Measurements from ENCODE around the gene SYNDIG1.
"Not testable (repeated sequence)": the region's sequence is repeated elsewhere in the genome, so short reads cannot be mapped to it uniquely, and the experiment has no call there.

The SYNDIG1 gene

DNA sequence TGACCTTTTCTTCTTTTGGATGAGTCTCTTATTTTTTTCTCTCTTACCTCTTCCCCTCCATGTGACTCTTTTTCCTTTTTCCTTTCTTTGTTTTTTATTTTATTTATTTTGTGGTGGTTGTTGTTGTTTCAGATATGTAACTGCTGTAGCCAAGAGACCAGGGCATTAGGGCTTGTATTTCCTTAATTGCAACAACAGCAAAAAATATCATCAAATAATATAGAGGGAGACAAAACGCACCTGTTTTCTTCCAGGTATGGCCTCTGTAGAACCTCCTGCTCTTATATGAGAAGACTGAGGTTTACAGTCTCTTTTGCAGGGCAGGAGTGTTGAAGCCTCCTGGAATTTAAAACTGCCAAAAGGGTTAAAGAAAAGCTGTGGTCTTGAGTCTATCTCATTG lies 149.3 kb downstream of the SYNDIG1 start:
- H3K4me3 ChIP-seq (ENCODE audit: low read length), result no peak overlapping the region
- H3K9ac ChIP-seq (ENCODE audit: low read length), result no peak overlapping the region
- no peaks in the 10 kb centered on the region for H3K27me3 ChIP-seq (ENCODE audit: control insufficient read depth, insufficient read depth, low read length)
- H3K36me3 ChIP-seq (ENCODE audit: control insufficient read depth, insufficient read depth, low read length), result no peaks in the 10 kb centered on the region
- no peaks in the 10 kb centered on the region for H3K9me3 ChIP-seq (ENCODE audit: control insufficient read depth, low read length)
- no peaks in the 10 kb centered on the region for H3K4me1 ChIP-seq (ENCODE audit: control insufficient read depth, insufficient read depth, low read length)

GRCh38 chr20:24619212-24619611 lies 149.8 kb downstream of the SYNDIG1 start:
- H3K9ac ChIP-seq (ENCODE audit: low read length), result no peak overlapping the region
- no peaks in the 10 kb centered on the region for H3K4me1 ChIP-seq (ENCODE audit: control insufficient read depth, insufficient read depth, low read length)
- H3K36me3 ChIP-seq (ENCODE audit: control insufficient read depth, insufficient read depth, low read length), result no peaks in the 10 kb centered on the region
- H3K27me3 ChIP-seq (ENCODE audit: control insufficient read depth, insufficient read depth, low read length), result no peaks in the 10 kb centered on the region
- H3K4me3 ChIP-seq (ENCODE audit: low read length), result no peak overlapping the region
- no peaks in the 10 kb centered on the region for H3K9me3 ChIP-seq (ENCODE audit: control insufficient read depth, low read length)

DNA sequence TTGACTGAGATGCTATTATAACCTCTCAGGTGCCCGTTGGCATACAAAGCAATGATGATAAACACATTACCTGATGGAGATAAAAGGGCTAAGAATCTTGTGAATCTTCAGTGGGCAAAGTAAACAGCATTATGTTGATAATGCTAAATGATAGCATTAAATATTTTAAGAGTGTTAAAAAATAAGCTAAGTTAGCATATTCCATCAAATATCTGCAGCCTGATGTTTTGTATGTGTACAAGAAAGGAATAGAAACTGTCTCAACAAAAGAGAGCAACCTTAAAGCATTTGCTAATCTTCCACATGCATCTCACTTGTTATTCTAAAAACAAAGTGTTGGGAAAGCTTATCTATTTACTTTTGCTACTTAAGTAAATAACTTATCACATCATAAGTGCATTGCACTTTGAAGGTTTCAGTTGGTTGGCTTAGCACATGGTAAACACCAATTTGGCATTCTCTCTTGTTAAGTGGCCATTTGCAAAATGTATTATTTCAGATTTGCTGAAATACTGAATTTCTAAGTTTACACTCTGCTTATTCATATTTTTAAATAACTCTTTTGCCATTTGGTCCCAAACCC lies 151.6 kb downstream of the SYNDIG1 start:
- Histone ChIP-seq H3K4me3 (ENCODE audit: low read length) (no peak overlapping the region), H3K36me3 (ENCODE audit: control insufficient read depth, insufficient read depth, low read length) (no peaks in the 10 kb centered on the region), H3K27me3 (ENCODE audit: control insufficient read depth, insufficient read depth, low read length) (no peaks in the 10 kb centered on the region), H3K9me3 (ENCODE audit: control insufficient read depth, low read length) (no peaks in the 10 kb centered on the region), H3K4me1 (ENCODE audit: control insufficient read depth, insufficient read depth, low read length) (no peaks in the 10 kb centered on the region), H3K9ac (ENCODE audit: low read length) (no peak overlapping the region)

DNA sequence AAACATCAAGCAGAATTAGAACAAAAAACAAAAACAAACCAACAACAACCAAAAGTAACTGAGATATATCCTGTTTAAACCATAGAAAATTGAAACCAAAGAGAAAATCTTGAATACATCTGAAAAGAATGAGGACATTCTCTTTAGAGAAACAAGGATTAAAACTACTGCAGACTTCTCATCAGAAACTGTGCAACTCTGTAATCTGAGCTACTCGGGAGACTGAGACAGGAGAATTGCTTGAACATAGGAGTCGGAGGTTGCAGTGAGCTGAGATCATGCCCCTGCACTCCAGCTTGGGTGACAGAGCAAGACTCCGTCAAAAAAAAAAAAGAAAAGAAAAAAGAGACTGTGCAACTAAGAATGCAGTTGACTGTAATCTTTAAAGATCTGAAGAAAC lies 153.4 kb downstream of the SYNDIG1 start:
- Histone ChIP-seq H3K9me3 (ENCODE audit: control insufficient read depth, low read length) (no peaks in the 10 kb centered on the region), H3K4me1 (ENCODE audit: control insufficient read depth, insufficient read depth, low read length) (no peaks in the 10 kb centered on the region), H3K27me3 (ENCODE audit: control insufficient read depth, insufficient read depth, low read length) (no peaks in the 10 kb centered on the region)

DNA sequence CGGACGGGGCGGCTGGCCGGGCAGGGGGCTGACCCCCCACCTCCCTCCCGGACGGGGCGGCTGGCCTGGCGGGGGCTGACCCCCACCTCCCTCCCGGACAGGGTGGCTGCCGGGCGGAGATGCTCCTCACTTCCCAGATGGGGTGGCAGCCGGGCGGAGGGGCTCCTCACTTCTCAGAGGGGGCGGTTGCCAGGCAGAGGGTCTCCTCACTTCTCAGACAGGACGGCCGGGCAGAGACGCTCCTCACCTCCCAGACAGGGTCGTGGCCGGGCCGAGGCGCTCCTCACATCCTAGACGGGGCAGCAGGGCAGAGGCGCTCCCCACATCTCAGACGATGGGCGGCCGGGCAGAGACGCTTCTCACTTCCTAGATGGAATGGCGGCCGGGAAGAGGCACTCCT lies 156.7 kb downstream of the SYNDIG1 start:
- not testable (repeated sequence) for H3K9me3 ChIP-seq (ENCODE audit: control insufficient read depth, low read length); H3K36me3 ChIP-seq (ENCODE audit: control insufficient read depth, insufficient read depth, low read length); H3K4me3 ChIP-seq (ENCODE audit: low read length); H3K4me1 ChIP-seq (ENCODE audit: control insufficient read depth, insufficient read depth, low read length); H3K9ac ChIP-seq (ENCODE audit: low read length); H3K27me3 ChIP-seq (ENCODE audit: control insufficient read depth, insufficient read depth, low read length)

More for the DNA sequence above, 153.4 kb downstream of the SYNDIG1 start:
- Histone ChIP-seq H3K9ac (ENCODE audit: low read length) (no peak overlapping the region), H3K36me3 (ENCODE audit: control insufficient read depth, insufficient read depth, low read length) (no peaks in the 10 kb centered on the region), H3K4me3 (ENCODE audit: low read length) (no peak overlapping the region)

GRCh38 chr20:24627291-24627690 lies 157.9 kb downstream of the SYNDIG1 start:
- H3K4me1 ChIP-seq (ENCODE audit: control insufficient read depth, insufficient read depth, low read length), result no peaks in the 10 kb centered on the region
- H3K27me3 ChIP-seq (ENCODE audit: control insufficient read depth, insufficient read depth, low read length), result no peaks in the 10 kb centered on the region
- H3K36me3 ChIP-seq (ENCODE audit: control insufficient read depth, insufficient read depth, low read length), result no peaks in the 10 kb centered on the region
- no peaks in the 10 kb centered on the region for H3K9me3 ChIP-seq (ENCODE audit: control insufficient read depth, low read length)
- H3K9ac ChIP-seq (ENCODE audit: low read length), result no peak overlapping the region
- no peak overlapping the region for H3K4me3 ChIP-seq (ENCODE audit: low read length)

GRCh38 chr20:24627926-24628325 lies 158.5 kb downstream of the SYNDIG1 start:
- H3K9me3 ChIP-seq (ENCODE audit: control insufficient read depth, low read length), result no peaks in the 10 kb centered on the region
- no peaks in the 10 kb centered on the region for H3K36me3 ChIP-seq (ENCODE audit: control insufficient read depth, insufficient read depth, low read length)
- no peaks in the 10 kb centered on the region for H3K4me1 ChIP-seq (ENCODE audit: control insufficient read depth, insufficient read depth, low read length)
- H3K9ac ChIP-seq (ENCODE audit: low read length), result no peak overlapping the region
- H3K4me3 ChIP-seq (ENCODE audit: low read length), result no peak overlapping the region
- no peaks in the 10 kb centered on the region for H3K27me3 ChIP-seq (ENCODE audit: control insufficient read depth, insufficient read depth, low read length)

- no peak overlapping the region for H3K4me3 ChIP-seq (ENCODE audit: low read length)
- H3K27me3 ChIP-seq (ENCODE audit: control insufficient read depth, insufficient read depth, low read length), result no peaks in the 10 kb centered on the region
- H3K9ac ChIP-seq (ENCODE audit: low read length), result no peak overlapping the region
- no peaks in the 10 kb centered on the region for H3K4me1 ChIP-seq (ENCODE audit: control insufficient read depth, insufficient read depth, low read length)
- no peaks in the 10 kb centered on the region for H3K9me3 ChIP-seq (ENCODE audit: control insufficient read depth, low read length)
- H3K36me3 ChIP-seq (ENCODE audit: control insufficient read depth, insufficient read depth, low read length), result no peaks in the 10 kb centered on the region
These were observed 159.6 kb downstream of the SYNDIG1 start for GRCh38 chr20:24628985-24629384.

DNA sequence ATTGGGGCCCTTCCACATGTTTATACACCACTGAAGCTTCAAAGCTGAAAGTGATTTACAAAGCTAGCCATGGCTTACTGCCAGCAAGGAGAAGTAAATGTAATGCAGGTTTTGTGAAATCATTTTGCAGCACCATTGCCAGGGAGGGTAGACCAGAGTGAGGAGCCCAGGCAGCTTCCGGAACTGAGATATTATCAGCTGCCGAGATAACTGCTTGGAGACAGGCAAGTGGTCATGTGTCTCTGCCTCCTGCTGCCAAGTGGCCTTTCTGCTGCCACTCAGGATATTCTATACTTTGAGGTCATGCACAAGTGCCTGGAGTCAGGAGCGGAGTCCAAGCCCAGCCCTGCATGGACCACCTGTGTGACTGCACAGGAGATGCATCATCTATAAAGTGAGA lies 160.2 kb downstream of the SYNDIG1 start:
- no peaks in the 10 kb centered on the region for H3K27me3 ChIP-seq (ENCODE audit: control insufficient read depth, insufficient read depth, low read length)
- no peaks in the 10 kb centered on the region for H3K9me3 ChIP-seq (ENCODE audit: control insufficient read depth, low read length)
- no peaks in the 10 kb centered on the region for H3K36me3 ChIP-seq (ENCODE audit: control insufficient read depth, insufficient read depth, low read length)
- no peak overlapping the region for H3K4me3 ChIP-seq (ENCODE audit: low read length)
- no peaks in the 10 kb centered on the region for H3K4me1 ChIP-seq (ENCODE audit: control insufficient read depth, insufficient read depth, low read length)
- no peak overlapping the region for H3K9ac ChIP-seq (ENCODE audit: low read length)

DNA sequence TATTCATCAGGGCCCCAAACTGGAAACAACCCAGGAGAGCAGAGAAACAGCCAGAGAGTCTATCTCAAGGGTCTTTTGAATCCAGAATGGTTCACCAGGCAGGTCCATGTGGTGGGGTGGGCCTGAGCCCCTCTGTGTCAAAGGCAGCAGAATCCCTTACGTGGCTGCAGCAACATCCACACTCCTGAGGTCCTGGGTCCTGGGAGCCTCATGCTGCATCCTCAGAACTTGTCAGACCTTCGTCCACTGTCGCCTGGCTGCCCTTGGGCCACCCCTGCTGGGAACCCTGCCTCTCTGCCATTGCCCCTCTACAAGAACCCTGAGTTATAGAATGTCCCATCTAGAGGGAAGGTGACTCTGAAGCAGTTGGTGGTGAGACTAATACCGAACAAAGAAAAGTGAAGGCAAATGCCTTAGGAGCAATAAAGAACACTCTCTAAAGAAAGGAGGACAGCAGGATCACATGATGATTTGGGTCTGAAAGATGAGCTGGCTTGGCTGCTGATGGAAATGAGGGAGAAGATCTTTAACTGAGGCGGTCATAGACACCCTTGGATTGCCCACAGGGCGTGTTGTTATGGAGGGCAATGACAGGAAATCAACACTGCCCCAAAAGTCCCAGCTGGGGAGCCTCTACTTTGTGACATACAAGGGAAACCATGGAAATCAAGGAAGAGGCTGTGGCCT lies 161.2 kb downstream of the SYNDIG1 start:
- H3K27me3 ChIP-seq (ENCODE audit: control insufficient read depth, insufficient read depth, low read length), result no peaks in the 10 kb centered on the region
- no peaks in the 10 kb centered on the region for H3K9me3 ChIP-seq (ENCODE audit: control insufficient read depth, low read length)
- H3K4me1 ChIP-seq (ENCODE audit: control insufficient read depth, insufficient read depth, low read length), result no peaks in the 10 kb centered on the region
- no peaks in the 10 kb centered on the region for H3K36me3 ChIP-seq (ENCODE audit: control insufficient read depth, insufficient read depth, low read length)
- no peak overlapping the region for H3K4me3 ChIP-seq (ENCODE audit: low read length)
- no peak overlapping the region for H3K9ac ChIP-seq (ENCODE audit: low read length)

DNA sequence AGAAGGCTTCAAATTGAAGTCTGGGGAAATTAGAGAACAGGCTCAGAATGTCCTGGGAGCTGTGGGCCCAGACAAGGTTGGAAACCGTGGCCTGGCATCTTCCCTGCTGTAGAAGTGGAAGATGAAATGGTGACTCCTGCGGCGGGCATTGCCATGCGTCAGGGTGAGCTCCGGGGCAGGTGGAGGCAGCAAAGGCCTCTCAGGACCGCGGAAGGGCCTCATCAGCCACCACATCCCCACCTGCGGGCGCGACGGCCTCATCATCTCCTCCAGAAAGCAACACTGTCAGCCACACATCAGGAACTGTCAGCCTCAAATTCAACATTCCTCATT lies 161.7 kb downstream of the SYNDIG1 start:
- H3K4me1 ChIP-seq (ENCODE audit: control insufficient read depth, insufficient read depth, low read length), result no peaks in the 10 kb centered on the region
- H3K4me3 ChIP-seq (ENCODE audit: low read length), result no peak overlapping the region
- H3K9me3 ChIP-seq (ENCODE audit: control insufficient read depth, low read length), result no peaks in the 10 kb centered on the region
- no peaks in the 10 kb centered on the region for H3K36me3 ChIP-seq (ENCODE audit: control insufficient read depth, insufficient read depth, low read length)
- H3K27me3 ChIP-seq (ENCODE audit: control insufficient read depth, insufficient read depth, low read length), result no peaks in the 10 kb centered on the region
- H3K9ac ChIP-seq (ENCODE audit: low read length), result no peak overlapping the region

DNA sequence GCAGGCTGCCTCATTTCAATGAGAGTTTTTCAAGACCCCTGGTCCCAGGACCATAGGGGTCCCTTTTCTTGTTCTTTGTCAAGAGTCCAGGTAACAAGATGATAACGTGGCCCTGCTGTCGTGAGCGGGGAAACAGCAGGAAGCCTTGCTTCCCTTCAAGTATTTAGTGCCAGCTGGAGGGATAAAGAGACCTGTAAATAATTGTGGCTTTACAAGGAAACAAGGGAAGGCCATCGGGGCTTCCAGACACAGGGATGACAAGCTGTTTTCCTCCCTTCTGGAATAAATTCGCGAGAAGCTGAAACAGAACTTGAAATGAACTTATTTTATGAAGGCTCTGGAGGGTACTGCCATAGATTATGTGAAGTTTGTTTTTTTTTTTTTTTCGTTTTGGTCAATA lies 163.2 kb downstream of the SYNDIG1 start:
- Histone ChIP-seq H3K9me3 (ENCODE audit: control insufficient read depth, low read length) (no peaks in the 10 kb centered on the region), H3K27me3 (ENCODE audit: control insufficient read depth, insufficient read depth, low read length) (no peaks in the 10 kb centered on the region), H3K4me3 (ENCODE audit: low read length) (no peak overlapping the region), H3K36me3 (ENCODE audit: control insufficient read depth, insufficient read depth, low read length) (no peaks in the 10 kb centered on the region), H3K4me1 (ENCODE audit: control insufficient read depth, insufficient read depth, low read length) (no peaks in the 10 kb centered on the region), H3K9ac (ENCODE audit: low read length) (no peak overlapping the region)

- H3K4me1 ChIP-seq (ENCODE audit: control insufficient read depth, insufficient read depth, low read length), result no peaks in the 10 kb centered on the region
- H3K4me3 ChIP-seq (ENCODE audit: low read length), result no peak overlapping the region
- no peaks in the 10 kb centered on the region for H3K36me3 ChIP-seq (ENCODE audit: control insufficient read depth, insufficient read depth, low read length)
- H3K9ac ChIP-seq (ENCODE audit: low read length), result no peak overlapping the region
- no peaks in the 10 kb centered on the region for H3K9me3 ChIP-seq (ENCODE audit: control insufficient read depth, low read length)
- no peaks in the 10 kb centered on the region for H3K27me3 ChIP-seq (ENCODE audit: control insufficient read depth, insufficient read depth, low read length)
These were observed 163.6 kb downstream of the SYNDIG1 start for GRCh38 chr20:24633026-24633425.
